GM12874 (cell line): Measurements from ENCODE around the gene AQP6.

Experiments
- TF ChIP-seq, protein P1 (sequence below): IDR thresholded peaks from 2 replicates; pipeline ENCODE4 v1.5.1; 2011; ENCODE audit warnings: low read depth, mild to moderate bottlenecking, control low read depth, low read length, moderate library complexity; ENCODE audit not compliant: insufficient read depth

The AQP6 gene

GRCh38 chr12:50005175-50005574 lies 32.4 kb downstream of the AQP6 start:
- TF ChIP-seq, protein P1, sequence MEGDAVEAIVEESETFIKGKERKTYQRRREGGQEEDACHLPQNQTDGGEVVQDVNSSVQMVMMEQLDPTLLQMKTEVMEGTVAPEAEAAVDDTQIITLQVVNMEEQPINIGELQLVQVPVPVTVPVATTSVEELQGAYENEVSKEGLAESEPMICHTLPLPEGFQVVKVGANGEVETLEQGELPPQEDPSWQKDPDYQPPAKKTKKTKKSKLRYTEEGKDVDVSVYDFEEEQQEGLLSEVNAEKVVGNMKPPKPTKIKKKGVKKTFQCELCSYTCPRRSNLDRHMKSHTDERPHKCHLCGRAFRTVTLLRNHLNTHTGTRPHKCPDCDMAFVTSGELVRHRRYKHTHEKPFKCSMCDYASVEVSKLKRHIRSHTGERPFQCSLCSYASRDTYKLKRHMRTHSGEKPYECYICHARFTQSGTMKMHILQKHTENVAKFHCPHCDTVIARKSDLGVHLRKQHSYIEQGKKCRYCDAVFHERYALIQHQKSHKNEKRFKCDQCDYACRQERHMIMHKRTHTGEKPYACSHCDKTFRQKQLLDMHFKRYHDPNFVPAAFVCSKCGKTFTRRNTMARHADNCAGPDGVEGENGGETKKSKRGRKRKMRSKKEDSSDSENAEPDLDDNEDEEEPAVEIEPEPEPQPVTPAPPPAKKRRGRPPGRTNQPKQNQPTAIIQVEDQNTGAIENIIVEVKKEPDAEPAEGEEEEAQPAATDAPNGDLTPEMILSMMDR = no peak

DNA sequence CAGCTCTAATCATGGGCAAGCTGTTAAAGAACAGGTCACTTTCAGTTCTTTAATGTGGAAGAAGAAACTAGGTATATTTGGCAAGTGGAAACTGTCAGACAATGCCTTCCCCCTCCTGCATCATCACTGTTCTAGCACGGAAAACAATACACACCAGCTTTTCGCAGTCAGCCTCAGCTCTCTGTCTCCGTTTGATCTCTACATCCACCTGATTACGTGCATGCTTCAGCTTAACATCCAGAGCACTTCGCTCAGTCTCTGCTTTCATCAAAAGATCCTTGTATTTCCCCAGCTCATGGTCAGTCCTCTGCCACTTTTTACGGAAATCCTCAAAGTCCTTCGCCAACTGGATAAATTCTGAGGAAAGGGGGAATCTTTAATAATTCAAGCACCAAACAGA lies 33.5 kb downstream of the AQP6 start:
- TF ChIP-seq, protein P1 = no peak

GRCh38 chr12:50006754-50007442 lies 34.2 kb downstream of the AQP6 start:
- TF ChIP-seq, protein P1 = no peak

DNA sequence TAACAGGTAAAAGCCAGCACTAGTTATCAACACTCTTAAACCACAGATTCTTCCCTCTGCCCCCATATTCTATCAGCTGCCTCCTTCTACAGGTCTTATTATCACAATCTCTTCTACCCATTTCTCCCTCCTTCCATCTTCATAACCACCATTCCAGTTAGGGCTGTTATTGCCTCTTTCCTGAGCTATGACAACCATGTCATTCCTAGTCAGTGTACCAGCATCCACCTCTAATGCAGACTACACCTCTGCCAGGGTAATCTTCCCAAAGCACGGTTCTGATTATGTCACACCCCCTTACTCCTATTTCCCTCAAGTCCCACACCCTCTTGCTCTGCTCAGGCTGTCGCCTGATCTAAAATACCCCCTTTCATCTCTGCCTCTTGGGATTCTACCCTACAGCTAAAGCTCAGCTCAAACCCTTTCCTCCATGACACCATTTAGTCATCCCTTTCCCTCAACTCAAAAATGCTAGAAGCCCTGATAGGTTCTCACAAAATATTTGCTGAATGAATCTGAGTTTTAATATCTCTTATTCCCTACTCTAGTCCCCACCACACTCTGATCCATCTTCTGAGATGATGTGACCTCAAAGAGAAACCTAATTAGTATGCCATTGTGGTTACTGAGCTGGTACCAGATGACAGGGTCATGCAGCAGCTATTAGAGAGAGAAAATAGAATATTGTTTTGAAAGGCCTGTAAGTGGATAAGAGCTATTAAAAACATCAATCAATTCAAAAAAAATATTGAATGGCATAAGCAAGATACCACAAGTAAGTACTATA lies 40.8 kb downstream of the AQP6 start:
- TF ChIP-seq, protein P1 = no peak

- TF ChIP-seq, protein P1 = no peak
Observed at GRCh38 chr12:50014342-50014741, 41.6 kb downstream of the AQP6 start.

DNA sequence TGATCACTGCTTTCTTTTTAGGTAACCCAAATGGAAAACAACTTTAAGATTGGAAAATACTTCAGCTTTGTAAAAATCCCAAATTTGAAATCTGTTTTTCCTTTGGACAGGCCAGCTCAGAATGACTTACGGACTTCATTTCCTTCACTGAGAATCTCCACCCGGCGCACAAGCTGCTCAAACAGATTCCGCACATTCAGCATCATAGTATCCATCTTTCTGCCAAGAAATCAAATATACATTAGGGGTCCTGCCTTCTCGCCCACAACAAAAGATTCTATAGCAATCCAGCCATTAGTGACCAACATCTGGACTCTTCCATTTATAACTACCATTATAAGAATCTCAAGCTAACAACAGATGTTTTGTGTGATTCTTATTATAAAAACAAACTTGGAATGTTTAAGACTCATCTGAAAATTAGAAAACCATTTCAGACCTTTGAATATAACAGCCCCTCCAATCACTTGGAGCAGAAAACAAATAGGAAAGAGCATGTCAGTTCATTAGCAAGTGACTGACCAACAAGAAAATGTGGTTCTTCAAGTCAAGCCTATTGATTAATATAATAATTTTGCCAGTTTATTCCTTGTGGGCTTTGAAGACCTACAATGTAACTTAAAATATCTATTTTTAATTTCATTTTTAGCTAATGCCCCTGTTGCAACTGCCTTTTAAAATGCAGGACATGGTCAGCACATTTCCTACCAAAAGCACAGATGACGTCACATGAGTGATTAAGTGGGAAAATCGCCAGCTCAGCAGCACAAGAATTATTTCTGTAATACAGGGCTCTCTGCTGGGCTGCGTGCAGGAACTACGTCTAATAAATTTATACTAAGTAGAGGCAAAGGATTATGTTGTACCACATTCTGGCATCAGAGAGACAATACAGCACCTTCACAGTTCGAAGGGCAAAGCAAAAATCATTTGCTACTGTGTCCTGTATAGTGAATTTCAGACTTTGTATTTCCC lies 44.0 kb downstream of the AQP6 start:
- TF ChIP-seq, protein P1 = no peak

GRCh38 chr12:50017641-50018040 lies 44.9 kb downstream of the AQP6 start:
- TF ChIP-seq, protein P1 = no peak
